ENCODE data around the gene ITGA1. TPM values are rescaled to one million over a fixed set of nuclear protein-coding genes. Genes with fewer than 3 reads are reported as not detected.

ITGA1 gene
- total RNA-seq, 1 experiment from 2014 or later, result 1.6 TPM

DNA sequence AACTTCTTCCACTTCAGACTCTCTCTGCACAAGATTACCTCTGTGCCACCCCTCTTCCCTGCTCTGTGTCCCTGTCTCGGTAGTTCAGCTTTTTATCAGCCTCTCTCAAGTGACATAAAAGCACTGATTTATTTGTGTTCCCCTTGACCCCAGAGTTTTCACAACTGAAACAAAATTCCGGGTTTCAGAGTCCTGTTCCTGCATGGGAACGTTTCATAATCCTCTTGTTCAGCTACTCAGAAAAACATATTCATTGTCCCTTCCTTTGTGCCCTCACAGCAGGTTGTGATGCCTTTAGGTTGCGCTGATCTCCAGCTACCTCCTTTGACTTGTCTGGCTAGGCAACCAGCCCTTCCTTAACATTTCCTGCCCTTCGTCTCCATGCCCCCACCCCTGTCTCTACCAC, 13.7 kb upstream of the ITGA1 start:
- Histone ChIP-seq H3K4me1 (ENCODE audit: control insufficient read depth, insufficient read depth, low read length) (no peaks in the 10 kb centered on the region), H3K36me3 (ENCODE audit: control insufficient read depth, insufficient read depth, low read length) (no peaks in the 10 kb centered on the region), H3K27me3 (ENCODE audit: control insufficient read depth, insufficient read depth, low read length) (peaks cover 15% of the 10 kb centered on the region; the same call in 1 of the 2 replicates), H3K9me3 (ENCODE audit: control insufficient read depth, insufficient read depth, low read depth, low read length) (no peaks in the 10 kb centered on the region), H3K4me3 (ENCODE audit: low read depth in 2 of 2, low read length in 2 of 2) (no peak overlapping the region), H3K27ac (ENCODE audit: low read length) (no peak overlapping the region)
- POLR2A ChIA-PET, result no interaction called here
- in situ Hi-C loops (cut with HindIII; ENCODE audit: low pct_unique_long_range_greater_than_20kb, low sequenced_read_pairs), result no loop called here
- intact Hi-C loops (cut with micrococcal nuclease; ENCODE audit: unreplicated experiment), result no loop called here
- no TSS peak for BruUV-seq (replicated peaks)
- TF ChIP-seq, protein P1, sequence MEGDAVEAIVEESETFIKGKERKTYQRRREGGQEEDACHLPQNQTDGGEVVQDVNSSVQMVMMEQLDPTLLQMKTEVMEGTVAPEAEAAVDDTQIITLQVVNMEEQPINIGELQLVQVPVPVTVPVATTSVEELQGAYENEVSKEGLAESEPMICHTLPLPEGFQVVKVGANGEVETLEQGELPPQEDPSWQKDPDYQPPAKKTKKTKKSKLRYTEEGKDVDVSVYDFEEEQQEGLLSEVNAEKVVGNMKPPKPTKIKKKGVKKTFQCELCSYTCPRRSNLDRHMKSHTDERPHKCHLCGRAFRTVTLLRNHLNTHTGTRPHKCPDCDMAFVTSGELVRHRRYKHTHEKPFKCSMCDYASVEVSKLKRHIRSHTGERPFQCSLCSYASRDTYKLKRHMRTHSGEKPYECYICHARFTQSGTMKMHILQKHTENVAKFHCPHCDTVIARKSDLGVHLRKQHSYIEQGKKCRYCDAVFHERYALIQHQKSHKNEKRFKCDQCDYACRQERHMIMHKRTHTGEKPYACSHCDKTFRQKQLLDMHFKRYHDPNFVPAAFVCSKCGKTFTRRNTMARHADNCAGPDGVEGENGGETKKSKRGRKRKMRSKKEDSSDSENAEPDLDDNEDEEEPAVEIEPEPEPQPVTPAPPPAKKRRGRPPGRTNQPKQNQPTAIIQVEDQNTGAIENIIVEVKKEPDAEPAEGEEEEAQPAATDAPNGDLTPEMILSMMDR (IDR thresholded peaks at IDR 0.05), result no peak
- TF ChIP-seq, protein P2, sequence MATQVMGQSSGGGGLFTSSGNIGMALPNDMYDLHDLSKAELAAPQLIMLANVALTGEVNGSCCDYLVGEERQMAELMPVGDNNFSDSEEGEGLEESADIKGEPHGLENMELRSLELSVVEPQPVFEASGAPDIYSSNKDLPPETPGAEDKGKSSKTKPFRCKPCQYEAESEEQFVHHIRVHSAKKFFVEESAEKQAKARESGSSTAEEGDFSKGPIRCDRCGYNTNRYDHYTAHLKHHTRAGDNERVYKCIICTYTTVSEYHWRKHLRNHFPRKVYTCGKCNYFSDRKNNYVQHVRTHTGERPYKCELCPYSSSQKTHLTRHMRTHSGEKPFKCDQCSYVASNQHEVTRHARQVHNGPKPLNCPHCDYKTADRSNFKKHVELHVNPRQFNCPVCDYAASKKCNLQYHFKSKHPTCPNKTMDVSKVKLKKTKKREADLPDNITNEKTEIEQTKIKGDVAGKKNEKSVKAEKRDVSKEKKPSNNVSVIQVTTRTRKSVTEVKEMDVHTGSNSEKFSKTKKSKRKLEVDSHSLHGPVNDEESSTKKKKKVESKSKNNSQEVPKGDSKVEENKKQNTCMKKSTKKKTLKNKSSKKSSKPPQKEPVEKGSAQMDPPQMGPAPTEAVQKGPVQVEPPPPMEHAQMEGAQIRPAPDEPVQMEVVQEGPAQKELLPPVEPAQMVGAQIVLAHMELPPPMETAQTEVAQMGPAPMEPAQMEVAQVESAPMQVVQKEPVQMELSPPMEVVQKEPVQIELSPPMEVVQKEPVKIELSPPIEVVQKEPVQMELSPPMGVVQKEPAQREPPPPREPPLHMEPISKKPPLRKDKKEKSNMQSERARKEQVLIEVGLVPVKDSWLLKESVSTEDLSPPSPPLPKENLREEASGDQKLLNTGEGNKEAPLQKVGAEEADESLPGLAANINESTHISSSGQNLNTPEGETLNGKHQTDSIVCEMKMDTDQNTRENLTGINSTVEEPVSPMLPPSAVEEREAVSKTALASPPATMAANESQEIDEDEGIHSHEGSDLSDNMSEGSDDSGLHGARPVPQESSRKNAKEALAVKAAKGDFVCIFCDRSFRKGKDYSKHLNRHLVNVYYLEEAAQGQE (IDR thresholded peaks at IDR 0.05; ENCODE audit: insufficient read depth in 1 of 2, low read depth in 2 of 2, low read length in 1 of 2), result no peak
- TF ChIP-seq POLR2AphosphoS5 (IDR thresholded peaks at IDR 0.05; ENCODE audit: low read depth, low read length) (no peak), SIN3A (IDR thresholded peaks at IDR 0.05; ENCODE audit: borderline replicate concordance, insufficient read depth, low read depth, low read length) (no peak), TCF7L2 (IDR thresholded peaks at IDR 0.05; ENCODE audit: low read depth, low read length) (no peak)
- no peak for DNase-seq (ENCODE audit: low read depth, low spot score)
- no peak for ATAC-seq
- CTCF ChIA-PET, result no interaction called here

DNA sequence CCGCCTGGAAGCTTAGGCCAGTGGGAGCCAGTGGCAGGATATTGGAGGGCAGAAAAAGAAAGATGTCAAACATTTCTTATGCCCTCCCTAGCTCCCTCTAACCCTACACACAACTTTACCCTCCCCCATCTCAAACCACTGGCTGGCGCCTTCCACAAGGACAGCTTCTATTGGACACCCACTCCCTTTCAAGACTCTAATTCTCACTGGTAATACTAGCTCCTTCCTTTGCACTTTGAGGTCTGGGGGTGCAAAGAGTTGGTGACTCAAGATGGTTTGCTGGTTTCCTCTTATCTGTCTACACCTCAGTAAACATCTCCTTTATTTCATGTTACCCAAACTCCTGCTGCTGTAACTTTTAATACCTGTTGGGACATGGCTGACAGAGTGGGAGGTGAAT, 11.6 kb upstream of the ITGA1 start:
- CTCF ChIA-PET, result no interaction called here
- in situ Hi-C loops (cut with HindIII; ENCODE audit: low pct_unique_long_range_greater_than_20kb, low sequenced_read_pairs), result no loop called here
- POLR2A ChIA-PET, result no interaction called here

More for the DNA sequence above, 11.6 kb upstream of the ITGA1 start:
- no peak overlapping the region for H3K4me3 ChIP-seq (ENCODE audit: low read depth in 2 of 2, low read length in 2 of 2)
- H3K36me3 ChIP-seq (ENCODE audit: control insufficient read depth, insufficient read depth, low read length), result no peaks in the 10 kb centered on the region
- ATAC-seq, result no peak
- BruUV-seq (replicated peaks), result no TSS peak
- intact Hi-C loops (cut with micrococcal nuclease; ENCODE audit: unreplicated experiment), result no loop called here
- H3K9me3 ChIP-seq (ENCODE audit: control insufficient read depth, insufficient read depth, low read depth, low read length), result no peaks in the 10 kb centered on the region
- H3K27me3 ChIP-seq (ENCODE audit: control insufficient read depth, insufficient read depth, low read length), result peaks cover 15% of the 10 kb centered on the region; the same call in 1 of the 2 replicates
- H3K27ac ChIP-seq (ENCODE audit: low read length), result no peak overlapping the region
- H3K4me1 ChIP-seq (ENCODE audit: control insufficient read depth, insufficient read depth, low read length), result no peaks in the 10 kb centered on the region
- DNase-seq (ENCODE audit: low read depth, low spot score), result no peak
- no peak for TF ChIP-seq SIN3A (IDR thresholded peaks at IDR 0.05; ENCODE audit: borderline replicate concordance, insufficient read depth, low read depth, low read length)
- TF ChIP-seq, protein P1 (IDR thresholded peaks at IDR 0.05), result no peak
- TF ChIP-seq, protein P2 (IDR thresholded peaks at IDR 0.05; ENCODE audit: insufficient read depth in 1 of 2, low read depth in 2 of 2, low read length in 1 of 2), result no peak
- TF ChIP-seq POLR2AphosphoS5 (IDR thresholded peaks at IDR 0.05; ENCODE audit: low read depth, low read length), result no peak
- TF ChIP-seq TCF7L2 (IDR thresholded peaks at IDR 0.05; ENCODE audit: low read depth, low read length), result no peak

All from Panc1 (cell line).